Activated CD4-positive, alpha-beta T cell treated with anti-CD3 and anti-CD28 coated beads for 36 hours (primary cell): ENCODE measurements around the gene CYB5R3. TPM values are rescaled to one million over a fixed set of nuclear protein-coding genes. Genes with fewer than 3 reads are reported as not detected.

Experiments
- ATAC-seq: fragments of 200-7000 bp; cut with Tn5 transposase; one replicate; pipeline ENCODE4 v1.10.0; 2021; ENCODE audit warnings: mild to moderate bottlenecking, moderate library complexity
- CTCF ChIA-PET: fragments of 350-600 bp; sonication (Branson Sonifier 250); formaldehyde crosslinking; loops from one replicate; lab custom pipeline; 2021; ENCODE audit warnings: antibody characterized with exemption; lab: Charles Lee
- POLR2A ChIA-PET: fragments of 350-600 bp; sonication (Branson Sonifier 250); formaldehyde crosslinking; loops from one replicate; lab custom pipeline; 2021; ENCODE audit warnings: antibody characterized with exemption, inconsistent platforms; lab: Charles Lee
- DNase-seq: peaks from one replicate; pipeline ENCODE4 v3.0.0-alpha.2; 2020
- H3K27ac Mint-ChIP-seq: one replicate; pipeline ENCODE4 v1.8.0; 2021; ENCODE audit warnings: mixed read lengths
- H3K27me3 Mint-ChIP-seq: one replicate; pipeline ENCODE4 v1.8.0; 2021; ENCODE audit warnings: mixed read lengths
- H3K36me3 Mint-ChIP-seq: one replicate; pipeline ENCODE4 v1.8.0; 2021; ENCODE audit warnings: low read depth, mixed read lengths
- H3K4me1 Mint-ChIP-seq: one replicate; pipeline ENCODE4 v1.8.0; 2021; ENCODE audit warnings: mixed read lengths
- H3K4me3 Mint-ChIP-seq: one replicate; pipeline ENCODE4 v1.8.0; 2021; ENCODE audit warnings: mild to moderate bottlenecking, moderate library complexity, mixed read lengths
- H3K9me3 Mint-ChIP-seq: one replicate; pipeline ENCODE4 v1.8.0; 2021; ENCODE audit warnings: low read depth, mixed read lengths
- intact Hi-C, 2 experiments: fragments of 100-400 bp; cut with DNase I in 1 of 2; cut with micrococcal nuclease in 1 of 2; formaldehyde crosslinking; loops; one replicate each; pipeline versions ENCODE4 v1.14.2 to v1.15.1; 2022 to 2024; cut with DNase I, micrococcal nuclease
- total RNA-seq, 2 experiments: library from RNA; stranded (reverse); gene quantifications; one replicate each; pipeline ENCODE4 v1.2.3, GENCODE V29; 2021

The CYB5R3 gene
- total RNA-seq, 2 experiments from 2014 or later: 79.5 to 101 TPM

- no peak overlapping the region for H3K27ac Mint-ChIP-seq
- H3K9me3 Mint-ChIP-seq: no peaks in the 10 kb centered on the region
- ChIA-PET CTCF (no interaction called here), POLR2A (no interaction called here)
- H3K4me1 Mint-ChIP-seq: no peaks in the 10 kb centered on the region
- intact Hi-C loops: no loop called here
- peaks cover 14% of the 10 kb centered on the region for H3K36me3 Mint-ChIP-seq
- no peak for ATAC-seq
- no peak for DNase-seq
- H3K4me3 Mint-ChIP-seq: no peak overlapping the region
- no peaks in the 10 kb centered on the region for H3K27me3 Mint-ChIP-seq
These were observed 19.0 kb downstream of the CYB5R3 start for GRCh38 chr22:42630211-42630610.

- Mint-ChIP-seq H3K4me3 (no peak overlapping the region), H3K36me3 (peaks cover 11% of the 10 kb centered on the region), H3K9me3 (no peaks in the 10 kb centered on the region), H3K27me3 (no peaks in the 10 kb centered on the region), H3K27ac (no peak overlapping the region), H3K4me1 (no peaks in the 10 kb centered on the region)
- ChIA-PET CTCF (interaction anchor here (0.5 to 0.7 kb wide), 2 partner anchors 117 to 357 kb away, joined by 3 read pairs; no protein-coding TSS in a partner anchor), POLR2A (no interaction called here)
- intact Hi-C loops: no loop called here
- DNase-seq (no peak), ATAC-seq (no peak)
These were observed 21.2 kb downstream of the CYB5R3 start for GRCh38 chr22:42627981-42628380.

- intact Hi-C loops: no loop called here
- no peak overlapping the region for H3K4me3 Mint-ChIP-seq
- no peaks in the 10 kb centered on the region for H3K27me3 Mint-ChIP-seq
- ChIA-PET CTCF (interaction anchor here (0.6 to 1.3 kb wide), 2 partner anchors 193 to 222 kb away, joined by 3 to 6 read pairs; no protein-coding TSS in a partner anchor), POLR2A (interaction anchor here (0.6 to 2.1 kb wide), 2 partner anchors 12 to 542 kb away, joined by 5 to 14 read pairs; partner anchors contain the start of gene POLDIP3)
- no peak overlapping the region for H3K27ac Mint-ChIP-seq
- peaks cover 9% of the 10 kb centered on the region for H3K36me3 Mint-ChIP-seq
- no peaks in the 10 kb centered on the region for H3K4me1 Mint-ChIP-seq
- DNase-seq: no peak
- ATAC-seq: no peak
- no peaks in the 10 kb centered on the region for H3K9me3 Mint-ChIP-seq
These were observed 22.1 kb downstream of the CYB5R3 start for GRCh38 chr22:42626951-42627625.

- no peaks in the 10 kb centered on the region for H3K9me3 Mint-ChIP-seq
- CTCF ChIA-PET: interaction anchor here (0.6 to 1.3 kb wide), 2 partner anchors 194 to 222 kb away, joined by 3 to 6 read pairs; no protein-coding TSS in a partner anchor
- H3K27ac Mint-ChIP-seq: no peak overlapping the region
- H3K36me3 Mint-ChIP-seq: peaks cover 9% of the 10 kb centered on the region
- ATAC-seq: no peak
- H3K4me3 Mint-ChIP-seq: no peak overlapping the region
- POLR2A ChIA-PET: interaction anchor here (0.6 to 2.1 kb wide), 2 partner anchors 11 to 542 kb away, joined by 5 to 14 read pairs; partner anchors contain the start of gene POLDIP3
- H3K4me1 Mint-ChIP-seq: no peaks in the 10 kb centered on the region
- no peaks in the 10 kb centered on the region for H3K27me3 Mint-ChIP-seq
- intact Hi-C loops: no loop called here
- DNase-seq: no peak
These were observed 22.8 kb downstream of the CYB5R3 start for GRCh38 chr22:42626431-42626830.

- POLR2A ChIA-PET: interaction anchor here (2.1 to 2.6 kb wide), 2 partner anchors 10 kb away, joined by 13 to 14 read pairs; partner anchors contain the start of gene POLDIP3
- no peak overlapping the region for H3K27ac Mint-ChIP-seq
- peaks cover 9% of the 10 kb centered on the region for H3K36me3 Mint-ChIP-seq
These were observed 23.8 kb downstream of the CYB5R3 start for GRCh38 chr22:42625416-42625815.

GRCh38 chr22:42624551-42625106 is 24.6 kb downstream of the CYB5R3 start:
- CTCF ChIA-PET: interaction anchor here (1.2 to 1.5 kb wide), 2 partner anchors 12 to 13 kb away, joined by 3 to 5 read pairs; no protein-coding TSS in a partner anchor
- ATAC-seq (no peak), DNase-seq (no peak)
- H3K36me3 Mint-ChIP-seq: peaks cover 9% of the 10 kb centered on the region
- no peaks in the 10 kb centered on the region for H3K4me1 Mint-ChIP-seq
- no peaks in the 10 kb centered on the region for H3K27me3 Mint-ChIP-seq
- POLR2A ChIA-PET: interaction anchor here (2.6 kb wide), 1 partner anchor 9 kb away, joined by 13 read pairs; the partner anchor contains the start of gene POLDIP3
- no peak overlapping the region for H3K27ac Mint-ChIP-seq
- intact Hi-C loops: no loop called here
- no peak overlapping the region for H3K4me3 Mint-ChIP-seq
- no peaks in the 10 kb centered on the region for H3K9me3 Mint-ChIP-seq

More at GRCh38 chr22:42625416-42625815, 23.8 kb downstream of the CYB5R3 start:
- Mint-ChIP-seq H3K4me1 (no peaks in the 10 kb centered on the region), H3K4me3 (no peak overlapping the region), H3K27me3 (no peaks in the 10 kb centered on the region), H3K9me3 (no peaks in the 10 kb centered on the region)
- no peak for DNase-seq
- ATAC-seq: no peak
- CTCF ChIA-PET: interaction anchor here (1.2 to 1.5 kb wide), 2 partner anchors 11 to 14 kb away, joined by 3 to 5 read pairs; no protein-coding TSS in a partner anchor
- intact Hi-C loops: no loop called here

- ChIA-PET POLR2A (interaction anchor here (2.6 kb wide), 1 partner anchor 8 kb away, joined by 13 read pairs; the partner anchor contains the start of gene POLDIP3), CTCF (interaction anchor here (1.5 kb wide), 1 partner anchor 13 kb away, joined by 5 read pairs; no protein-coding TSS in a partner anchor)
- H3K27me3 Mint-ChIP-seq: no peaks in the 10 kb centered on the region
- H3K36me3 Mint-ChIP-seq: peaks cover 9% of the 10 kb centered on the region
- DNase-seq (no peak), ATAC-seq (no peak)
- no peaks in the 10 kb centered on the region for H3K9me3 Mint-ChIP-seq
- no peak overlapping the region for H3K27ac Mint-ChIP-seq
- no peak overlapping the region for H3K4me3 Mint-ChIP-seq
- intact Hi-C loops: no loop called here
- H3K4me1 Mint-ChIP-seq: no peaks in the 10 kb centered on the region
These were observed 25.3 kb downstream of the CYB5R3 start for GRCh38 chr22:42623756-42624441.

- H3K27ac Mint-ChIP-seq: no peak overlapping the region
- DNase-seq (no peak), ATAC-seq (no peak)
- intact Hi-C loops: no loop called here
- ChIA-PET CTCF (interaction anchor here (0.7 to 1.5 kb wide), 2 partner anchors 20 to 280 kb away, joined by 3 to 5 read pairs; no protein-coding TSS in a partner anchor), POLR2A (interaction anchor here (2.6 kb wide), 1 partner anchor 8 kb away, joined by 13 read pairs; the partner anchor contains the start of gene POLDIP3)
- H3K4me3 Mint-ChIP-seq: no peak overlapping the region
- H3K9me3 Mint-ChIP-seq: no peaks in the 10 kb centered on the region
- no peaks in the 10 kb centered on the region for H3K4me1 Mint-ChIP-seq
- peaks cover 4% of the 10 kb centered on the region for H3K36me3 Mint-ChIP-seq
- H3K27me3 Mint-ChIP-seq: no peaks in the 10 kb centered on the region
These were observed 25.9 kb downstream of the CYB5R3 start for GRCh38 chr22:42623301-42623751.

GRCh38 chr22:42622061-42622710 is 27.0 kb downstream of the CYB5R3 start:
- Mint-ChIP-seq H3K27ac (no peak overlapping the region), H3K36me3 (peaks cover 4% of the 10 kb centered on the region), H3K9me3 (no peaks in the 10 kb centered on the region), H3K4me1 (peaks cover 4% of the 10 kb centered on the region), H3K4me3 (no peak overlapping the region), H3K27me3 (no peaks in the 10 kb centered on the region)
- ChIA-PET POLR2A (no interaction called here), CTCF (interaction anchor here (0.7 to 1.5 kb wide), 6 partner anchors 15 to 281 kb away, joined by 3 to 6 read pairs (median 4); no protein-coding TSS in a partner anchor)
- intact Hi-C loops: no loop called here
- ATAC-seq (no peak), DNase-seq (no peak)

- ATAC-seq (peak; percentile 88), DNase-seq (peak; percentile 78)
- Mint-ChIP-seq H3K4me3 (no peak overlapping the region), H3K36me3 (peaks cover 4% of the 10 kb centered on the region), H3K9me3 (no peaks in the 10 kb centered on the region), H3K27ac (no peak overlapping the region), H3K27me3 (no peaks in the 10 kb centered on the region), H3K4me1 (peaks cover 4% of the 10 kb centered on the region)
- intact Hi-C loops: loop anchor here in 1 of 2 experiments (1.0 kb wide), 1 partner anchor 198 kb away; no protein-coding TSS in a partner anchor
- ChIA-PET CTCF (interaction anchor here (0.7 to 1.5 kb wide), 13 partner anchors 10 to 671 kb away, joined by 3 to 6 read pairs (median 4); partner anchors contain the start of genes ATP5MGL and CYB5R3), POLR2A (interaction anchor here (0.7 kb wide), 1 partner anchor 71 kb away, joined by 3 read pairs; no protein-coding TSS in a partner anchor)
These were observed 27.6 kb downstream of the CYB5R3 start for GRCh38 chr22:42621505-42622002.
